ENCODE measurements around the gene UBTD2.
"Not testable (repeated sequence)": the region's sequence is repeated elsewhere in the genome, so short reads cannot be mapped to it uniquely, and the experiment has no call there.

UBTD2 gene

DNA sequence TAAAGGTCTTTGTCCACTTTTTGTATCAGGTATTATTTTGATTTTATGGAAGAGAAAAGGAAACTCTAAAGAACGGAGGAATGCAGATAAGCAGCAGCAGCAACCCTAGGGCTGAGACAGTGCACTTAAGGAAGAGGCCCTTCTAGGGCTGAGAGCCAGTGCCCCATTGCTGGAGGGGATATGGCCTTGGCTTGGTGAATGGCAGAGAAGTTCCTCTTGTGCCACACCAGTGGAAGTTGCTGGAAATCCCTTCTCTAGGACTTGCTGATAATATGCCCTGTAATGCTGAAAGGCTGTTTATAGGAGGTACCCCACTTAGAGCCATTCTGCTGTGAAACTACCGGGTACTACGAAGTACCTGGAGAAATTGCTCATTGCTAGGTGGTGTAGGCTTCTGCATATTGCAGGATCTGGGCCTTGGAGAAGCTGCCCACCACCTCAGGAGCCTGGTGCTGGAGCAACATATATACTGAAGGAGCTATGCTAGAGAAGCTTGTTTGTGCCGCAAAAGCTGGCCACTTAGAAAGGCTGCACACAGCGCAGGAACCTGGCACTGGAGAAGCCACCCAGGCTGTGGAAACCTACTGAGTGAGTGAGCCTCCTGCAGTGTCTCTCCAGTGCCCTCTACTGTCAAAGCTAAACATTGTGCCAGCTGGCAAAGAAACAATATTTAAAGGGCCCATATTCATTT is 9.6 kb upstream of the UBTD2 start:
- peak in 1 of 2 donors; percentile 45 for DNase-seq (ENCODE audit: extremely low read depth in 1 of 2, low read depth in 1 of 2)

DNA sequence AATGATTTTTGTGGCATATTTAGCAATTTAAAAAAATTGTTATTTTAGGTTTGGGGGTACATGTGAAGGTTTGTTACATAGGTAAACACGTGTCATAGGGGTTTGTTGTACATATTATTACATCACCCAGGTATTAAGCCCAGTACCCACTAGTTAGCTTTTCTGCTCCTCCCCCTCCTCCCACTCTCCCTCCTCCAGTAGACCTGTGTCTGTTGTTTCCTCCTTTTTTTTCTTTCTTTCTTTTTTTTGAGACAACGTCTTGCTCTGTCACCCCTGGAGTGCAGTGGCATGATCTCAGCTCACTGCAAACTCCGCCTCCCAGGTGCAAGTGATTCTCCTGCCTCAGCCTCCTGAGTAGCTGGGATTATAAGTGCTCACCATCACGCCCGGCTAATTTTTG is 8.3 kb upstream of the UBTD2 start:
- not testable (repeated sequence) for DNase-seq (ENCODE audit: extremely low read depth in 1 of 2, low read depth in 1 of 2)

GRCh38 chr5:172288465-172288864 is 4.9 kb upstream of the UBTD2 start:
- no peak for DNase-seq (ENCODE audit: extremely low read depth in 1 of 2, low read depth in 1 of 2)

DNA sequence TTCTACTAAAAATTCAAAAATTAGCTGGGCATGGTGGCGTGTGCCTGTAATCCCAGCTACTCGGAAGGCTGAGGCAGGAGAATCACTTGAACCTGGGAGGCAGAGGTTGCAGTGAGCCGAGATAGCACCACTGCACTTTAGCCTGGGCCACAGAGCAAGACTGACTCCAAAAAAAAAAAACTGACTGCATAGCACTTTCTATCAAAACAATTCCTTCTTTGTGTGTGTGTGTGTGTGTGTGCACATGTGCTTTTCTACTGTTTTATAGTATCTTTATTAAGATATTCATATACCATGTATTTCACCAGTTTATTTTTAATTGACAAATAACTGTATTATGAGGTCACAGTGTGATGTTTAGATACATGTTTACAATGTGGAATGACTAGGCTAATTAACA is 3.6 kb upstream of the UBTD2 start:
- DNase-seq (ENCODE audit: extremely low read depth in 1 of 2, low read depth in 1 of 2) = not testable (repeated sequence)

- no peak for DNase-seq (ENCODE audit: extremely low read depth in 1 of 2, low read depth in 1 of 2)
Observed at GRCh38 chr5:172285226-172286143, 1.9 kb upstream of the UBTD2 start.

DNA sequence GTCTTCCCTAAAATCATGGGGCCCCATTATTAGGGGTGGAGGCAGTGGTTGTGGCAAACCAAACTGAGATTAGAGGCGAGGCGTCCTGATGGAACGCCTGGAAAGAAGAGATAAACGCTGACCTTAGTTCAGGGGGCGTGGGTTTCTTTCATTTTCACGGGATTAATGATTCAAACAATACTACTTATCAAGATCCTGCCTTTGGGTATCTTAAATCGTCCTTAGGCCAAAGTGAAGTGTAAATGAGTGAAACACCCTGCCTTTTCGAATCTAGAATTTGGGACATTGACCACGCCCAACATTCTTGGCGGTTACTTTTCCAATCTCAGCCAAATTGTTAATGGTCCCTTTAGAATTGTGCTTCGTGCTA is 1.0 kb upstream of the UBTD2 start:
- DNase-seq (ENCODE audit: extremely low read depth in 1 of 2, low read depth in 1 of 2) = no peak

GRCh38 chr5:172283862-172284610 is 472 bp upstream of the UBTD2 start:
- peak; percentile 50 to 67 for DNase-seq (ENCODE audit: extremely low read depth in 1 of 2, low read depth in 1 of 2)

GRCh38 chr5:172282272-172283019 is 1.1 kb downstream of the UBTD2 start:
- DNase-seq (ENCODE audit: extremely low read depth in 1 of 2, low read depth in 1 of 2) = no peak

DNA sequence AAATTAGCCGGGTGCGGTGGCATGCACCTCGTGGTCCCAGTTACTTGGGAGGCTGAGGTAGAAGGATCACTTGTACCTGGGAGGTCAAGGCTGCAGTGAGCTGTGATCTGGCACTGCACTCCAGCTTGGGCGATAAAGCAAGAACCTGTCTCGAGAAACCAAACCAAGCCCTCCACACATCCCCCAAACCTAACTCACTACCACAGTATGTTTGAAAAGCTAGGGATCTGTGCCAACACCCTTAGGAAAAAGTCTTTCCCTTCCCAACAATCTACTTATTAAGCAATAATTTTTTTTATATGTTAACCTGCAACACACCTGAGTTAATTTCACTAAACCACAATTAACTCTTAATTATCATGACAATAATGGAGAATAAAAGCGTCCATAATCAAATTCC is 2.2 kb downstream of the UBTD2 start:
- DNase-seq (ENCODE audit: extremely low read depth in 1 of 2, low read depth in 1 of 2) = no peak

- DNase-seq (ENCODE audit: extremely low read depth in 1 of 2, low read depth in 1 of 2) = no peak
Observed at GRCh38 chr5:172280929-172281328, 2.6 kb downstream of the UBTD2 start.

- DNase-seq (ENCODE audit: extremely low read depth in 1 of 2, low read depth in 1 of 2) = no peak
Observed at GRCh38 chr5:172280317-172280716, 3.2 kb downstream of the UBTD2 start.

- no peak for DNase-seq (ENCODE audit: extremely low read depth in 1 of 2, low read depth in 1 of 2)
Observed at GRCh38 chr5:172278356-172278755, 5.2 kb downstream of the UBTD2 start.

DNA sequence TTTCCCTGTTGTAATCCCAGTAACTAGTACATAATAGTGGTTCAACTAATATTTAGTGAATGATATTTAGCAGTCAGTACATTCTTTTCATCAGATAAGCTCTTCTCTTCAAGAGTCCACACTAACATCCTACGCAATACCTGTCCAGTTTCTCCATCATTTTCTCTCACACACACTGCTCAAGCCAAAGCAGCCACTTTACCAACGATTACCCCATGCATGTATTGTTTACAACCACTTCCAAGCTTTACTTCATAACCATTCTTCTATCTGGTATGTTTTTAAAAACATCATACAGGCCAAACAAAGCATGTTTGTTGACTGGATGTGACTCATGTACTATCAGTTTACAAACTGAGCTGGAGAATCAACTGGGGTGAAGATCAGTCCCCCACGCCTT is 7.3 kb downstream of the UBTD2 start:
- no peak for DNase-seq (ENCODE audit: extremely low read depth in 1 of 2, low read depth in 1 of 2)

GRCh38 chr5:172274951-172275753 is 8.4 kb downstream of the UBTD2 start:
- peak; percentile 28 to 67 for DNase-seq (ENCODE audit: extremely low read depth in 1 of 2, low read depth in 1 of 2)

DNA sequence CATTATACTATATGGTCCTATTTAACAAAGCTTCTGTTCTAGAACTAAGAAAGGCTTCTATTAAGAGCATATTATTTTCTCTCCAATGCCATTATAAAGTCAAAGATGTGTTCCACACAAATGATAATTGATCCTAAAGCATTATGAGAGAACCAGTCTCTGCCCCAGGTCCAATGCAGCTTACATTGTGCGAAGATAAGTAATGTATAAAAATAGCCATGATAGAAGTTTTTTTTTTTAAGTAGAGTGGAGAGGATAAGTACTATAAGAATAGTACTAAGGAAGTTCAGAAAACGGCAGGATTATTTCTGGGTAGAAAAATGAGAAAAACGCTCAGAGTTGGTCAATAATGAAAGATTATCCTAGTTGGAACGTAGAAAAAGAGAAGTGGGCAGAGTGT is 15.6 kb downstream of the UBTD2 start:
- no peak for DNase-seq (ENCODE audit: extremely low read depth in 1 of 2, low read depth in 1 of 2)

DNA sequence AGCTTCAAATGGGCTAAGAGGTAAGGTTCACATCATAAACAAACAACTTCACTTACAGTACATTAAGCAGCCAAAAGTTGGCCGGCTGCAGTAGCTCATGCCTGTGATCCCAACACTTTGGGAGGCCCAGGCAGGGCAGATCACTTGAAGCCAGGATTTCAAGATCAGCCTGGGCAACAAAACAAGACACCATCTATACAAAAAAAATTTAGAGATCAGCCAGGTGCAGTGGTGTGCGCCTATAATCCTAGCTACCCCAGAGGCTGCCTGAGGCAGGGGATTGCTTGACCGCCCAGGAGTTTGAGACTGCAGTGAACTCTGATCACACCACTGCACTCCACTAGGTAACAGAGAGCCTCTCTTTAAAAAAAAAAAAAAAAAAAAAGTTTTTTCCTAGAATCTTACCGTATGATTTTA is 16.9 kb downstream of the UBTD2 start:
- no peak for DNase-seq (ENCODE audit: extremely low read depth in 1 of 2, low read depth in 1 of 2)

- DNase-seq (ENCODE audit: extremely low read depth in 1 of 2, low read depth in 1 of 2) = no peak
Observed at GRCh38 chr5:172266071-172266675, 17.4 kb downstream of the UBTD2 start.

GRCh38 chr5:172264815-172265395 is 18.7 kb downstream of the UBTD2 start:
- DNase-seq (ENCODE audit: extremely low read depth in 1 of 2, low read depth in 1 of 2) = no peak

DNA sequence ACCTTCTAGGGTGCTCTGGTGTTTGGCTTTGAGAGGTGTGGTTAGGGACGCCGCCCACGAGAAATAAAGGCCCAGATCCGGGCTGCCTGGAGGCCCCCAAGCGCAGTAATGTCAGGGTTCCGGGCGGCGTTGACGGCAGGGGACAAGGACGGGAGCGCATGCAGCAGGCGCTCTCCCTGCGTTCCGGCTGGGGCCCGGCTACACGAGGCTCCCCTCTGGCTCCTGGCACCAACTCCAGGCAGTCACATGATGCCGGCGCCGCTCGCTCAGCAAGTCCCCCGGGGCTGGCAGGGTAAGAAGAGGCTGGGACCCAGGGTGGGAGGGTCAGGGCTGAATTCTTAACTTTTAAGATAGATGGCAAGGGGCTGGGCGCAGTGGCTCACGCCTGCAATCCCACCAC is 28.1 kb downstream of the UBTD2 start:
- no peak for DNase-seq (ENCODE audit: extremely low read depth in 1 of 2, low read depth in 1 of 2)

All from stimulated activated CD8-positive, alpha-beta memory T cell treated with anti-CD3 and anti-CD28 coated beads, Interleukin-7, amount 100 ng/mL, for 48 hours (primary cell).